SU-DHL-6 (cell line): Measurements from ENCODE around the gene TMEM179B.

ENCODE experiments used
- EZH2phosphoT487 ChIP-seq: fragments of 200-600 bp; sonication (generic), shearing (Covaris generic); conservative IDR thresholded peaks from 2 replicates; pipeline ENCODE4 v1.6.1; 2018; ENCODE audit warnings: mild to moderate bottlenecking, antibody characterized with exemption, low read length, moderate library complexity, mixed read lengths
- TF ChIP-seq, protein P1 (sequence below): fragments of 200-600 bp; sonication (generic); IDR thresholded peaks from one replicate; pipeline ENCODE4 v1.5.1; 2017; ENCODE audit warnings: antibody characterized with exemption, mild to moderate bottlenecking, low read length, moderate library complexity; ENCODE audit not compliant: insufficient read depth, poor library complexity, severe bottlenecking

DNA sequence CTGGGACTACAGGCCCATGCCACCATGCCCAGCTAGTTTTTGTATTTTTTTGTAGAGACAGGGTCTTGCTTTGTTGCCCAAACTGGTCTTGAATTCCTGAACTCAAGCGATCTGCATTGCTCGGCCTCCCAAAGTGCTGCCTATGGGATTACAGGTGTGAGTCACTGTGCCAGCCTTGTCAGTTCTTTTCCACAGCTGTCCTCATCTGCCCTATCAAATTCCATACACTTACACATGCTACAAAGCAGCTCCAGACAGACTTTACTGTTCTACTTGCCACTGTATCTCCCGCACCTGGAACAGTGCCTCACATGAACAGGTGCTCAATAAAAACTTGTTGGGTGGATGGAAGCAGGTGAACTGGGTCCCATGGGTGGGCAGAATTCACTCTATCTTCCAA lies 36.5 kb downstream of the TMEM179B start:
- TF ChIP-seq, protein P1, sequence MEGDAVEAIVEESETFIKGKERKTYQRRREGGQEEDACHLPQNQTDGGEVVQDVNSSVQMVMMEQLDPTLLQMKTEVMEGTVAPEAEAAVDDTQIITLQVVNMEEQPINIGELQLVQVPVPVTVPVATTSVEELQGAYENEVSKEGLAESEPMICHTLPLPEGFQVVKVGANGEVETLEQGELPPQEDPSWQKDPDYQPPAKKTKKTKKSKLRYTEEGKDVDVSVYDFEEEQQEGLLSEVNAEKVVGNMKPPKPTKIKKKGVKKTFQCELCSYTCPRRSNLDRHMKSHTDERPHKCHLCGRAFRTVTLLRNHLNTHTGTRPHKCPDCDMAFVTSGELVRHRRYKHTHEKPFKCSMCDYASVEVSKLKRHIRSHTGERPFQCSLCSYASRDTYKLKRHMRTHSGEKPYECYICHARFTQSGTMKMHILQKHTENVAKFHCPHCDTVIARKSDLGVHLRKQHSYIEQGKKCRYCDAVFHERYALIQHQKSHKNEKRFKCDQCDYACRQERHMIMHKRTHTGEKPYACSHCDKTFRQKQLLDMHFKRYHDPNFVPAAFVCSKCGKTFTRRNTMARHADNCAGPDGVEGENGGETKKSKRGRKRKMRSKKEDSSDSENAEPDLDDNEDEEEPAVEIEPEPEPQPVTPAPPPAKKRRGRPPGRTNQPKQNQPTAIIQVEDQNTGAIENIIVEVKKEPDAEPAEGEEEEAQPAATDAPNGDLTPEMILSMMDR = no peak
- TF ChIP-seq EZH2phosphoT487 = no peak
